ENCODE results near the gene REX1BD. TPM values are rescaled to one million over a fixed set of nuclear protein-coding genes. Genes with fewer than 3 reads are reported as not detected.

The REX1BD gene
- total and polyA plus RNA-seq, 10 of the 15 experiments (the other 5 are each of a cell fraction or from before 2014, with no cell fraction given), result 1.1 to 101 (median 35.0) TPM

DNA sequence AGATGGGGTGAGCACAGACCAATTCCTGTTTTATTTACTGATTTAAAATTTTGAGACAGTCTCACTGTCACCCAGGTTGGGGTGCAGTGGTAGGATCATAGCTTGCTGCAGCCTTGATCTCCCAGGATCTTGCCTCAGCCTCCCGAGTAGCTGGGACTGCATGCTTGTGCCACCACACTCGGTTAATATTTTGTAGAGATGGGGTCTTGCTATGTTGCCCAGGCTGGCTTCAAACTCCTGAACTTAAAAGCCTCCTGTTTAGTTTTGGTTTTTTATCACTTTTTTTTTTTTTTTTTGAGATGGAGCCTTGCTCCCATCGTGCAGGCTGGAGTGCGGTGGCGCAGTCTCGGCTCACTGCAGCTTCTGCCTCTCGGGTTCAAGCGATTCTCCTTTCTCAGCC is 12.2 kb upstream of the REX1BD start:
- TF ChIP-seq SMC3 (IDR thresholded peaks at IDR 0.05; ENCODE audit: borderline replicate concordance, low read length) (no peak), POU2F2 (IDR thresholded peaks at IDR 0.05; ENCODE audit: borderline replicate concordance, low read depth, low read length) (no peak), NFYB (IDR thresholded peaks at IDR 0.05; ENCODE audit: insufficient read depth, low read depth, low read length) (no peak), SIX5 (IDR thresholded peaks at IDR 0.05; ENCODE audit: low read depth, low read length, severe bottlenecking) (no peak), RCOR1 (conservative IDR thresholded peaks at IDR 0.05; ENCODE audit: low read depth, low read length) (no peak), HCFC1 (IDR thresholded peaks at IDR 0.05; ENCODE audit: low read length) (no peak), USF2 (IDR thresholded peaks at IDR 0.05; ENCODE audit: borderline replicate concordance, low read depth, low read length) (no peak), RAD21 (IDR thresholded peaks at IDR 0.05; ENCODE audit: insufficient read depth, low read depth, low read length) (no peak)
- TF ChIP-seq, protein P1, sequence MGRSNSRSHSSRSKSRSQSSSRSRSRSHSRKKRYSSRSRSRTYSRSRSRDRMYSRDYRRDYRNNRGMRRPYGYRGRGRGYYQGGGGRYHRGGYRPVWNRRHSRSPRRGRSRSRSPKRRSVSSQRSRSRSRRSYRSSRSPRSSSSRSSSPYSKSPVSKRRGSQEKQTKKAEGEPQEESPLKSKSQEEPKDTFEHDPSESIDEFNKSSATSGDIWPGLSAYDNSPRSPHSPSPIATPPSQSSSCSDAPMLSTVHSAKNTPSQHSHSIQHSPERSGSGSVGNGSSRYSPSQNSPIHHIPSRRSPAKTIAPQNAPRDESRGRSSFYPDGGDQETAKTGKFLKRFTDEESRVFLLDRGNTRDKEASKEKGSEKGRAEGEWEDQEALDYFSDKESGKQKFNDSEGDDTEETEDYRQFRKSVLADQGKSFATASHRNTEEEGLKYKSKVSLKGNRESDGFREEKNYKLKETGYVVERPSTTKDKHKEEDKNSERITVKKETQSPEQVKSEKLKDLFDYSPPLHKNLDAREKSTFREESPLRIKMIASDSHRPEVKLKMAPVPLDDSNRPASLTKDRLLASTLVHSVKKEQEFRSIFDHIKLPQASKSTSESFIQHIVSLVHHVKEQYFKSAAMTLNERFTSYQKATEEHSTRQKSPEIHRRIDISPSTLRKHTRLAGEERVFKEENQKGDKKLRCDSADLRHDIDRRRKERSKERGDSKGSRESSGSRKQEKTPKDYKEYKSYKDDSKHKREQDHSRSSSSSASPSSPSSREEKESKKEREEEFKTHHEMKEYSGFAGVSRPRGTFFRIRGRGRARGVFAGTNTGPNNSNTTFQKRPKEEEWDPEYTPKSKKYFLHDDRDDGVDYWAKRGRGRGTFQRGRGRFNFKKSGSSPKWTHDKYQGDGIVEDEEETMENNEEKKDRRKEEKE (IDR thresholded peaks at IDR 0.05), result no peak
- TF ChIP-seq, protein P2, sequence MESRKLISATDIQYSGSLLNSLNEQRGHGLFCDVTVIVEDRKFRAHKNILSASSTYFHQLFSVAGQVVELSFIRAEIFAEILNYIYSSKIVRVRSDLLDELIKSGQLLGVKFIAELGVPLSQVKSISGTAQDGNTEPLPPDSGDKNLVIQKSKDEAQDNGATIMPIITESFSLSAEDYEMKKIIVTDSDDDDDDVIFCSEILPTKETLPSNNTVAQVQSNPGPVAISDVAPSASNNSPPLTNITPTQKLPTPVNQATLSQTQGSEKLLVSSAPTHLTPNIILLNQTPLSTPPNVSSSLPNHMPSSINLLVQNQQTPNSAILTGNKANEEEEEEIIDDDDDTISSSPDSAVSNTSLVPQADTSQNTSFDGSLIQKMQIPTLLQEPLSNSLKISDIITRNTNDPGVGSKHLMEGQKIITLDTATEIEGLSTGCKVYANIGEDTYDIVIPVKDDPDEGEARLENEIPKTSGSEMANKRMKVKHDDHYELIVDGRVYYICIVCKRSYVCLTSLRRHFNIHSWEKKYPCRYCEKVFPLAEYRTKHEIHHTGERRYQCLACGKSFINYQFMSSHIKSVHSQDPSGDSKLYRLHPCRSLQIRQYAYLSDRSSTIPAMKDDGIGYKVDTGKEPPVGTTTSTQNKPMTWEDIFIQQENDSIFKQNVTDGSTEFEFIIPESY (IDR thresholded peaks at IDR 0.05), result no peak
- TF ChIP-seq, protein P3, sequence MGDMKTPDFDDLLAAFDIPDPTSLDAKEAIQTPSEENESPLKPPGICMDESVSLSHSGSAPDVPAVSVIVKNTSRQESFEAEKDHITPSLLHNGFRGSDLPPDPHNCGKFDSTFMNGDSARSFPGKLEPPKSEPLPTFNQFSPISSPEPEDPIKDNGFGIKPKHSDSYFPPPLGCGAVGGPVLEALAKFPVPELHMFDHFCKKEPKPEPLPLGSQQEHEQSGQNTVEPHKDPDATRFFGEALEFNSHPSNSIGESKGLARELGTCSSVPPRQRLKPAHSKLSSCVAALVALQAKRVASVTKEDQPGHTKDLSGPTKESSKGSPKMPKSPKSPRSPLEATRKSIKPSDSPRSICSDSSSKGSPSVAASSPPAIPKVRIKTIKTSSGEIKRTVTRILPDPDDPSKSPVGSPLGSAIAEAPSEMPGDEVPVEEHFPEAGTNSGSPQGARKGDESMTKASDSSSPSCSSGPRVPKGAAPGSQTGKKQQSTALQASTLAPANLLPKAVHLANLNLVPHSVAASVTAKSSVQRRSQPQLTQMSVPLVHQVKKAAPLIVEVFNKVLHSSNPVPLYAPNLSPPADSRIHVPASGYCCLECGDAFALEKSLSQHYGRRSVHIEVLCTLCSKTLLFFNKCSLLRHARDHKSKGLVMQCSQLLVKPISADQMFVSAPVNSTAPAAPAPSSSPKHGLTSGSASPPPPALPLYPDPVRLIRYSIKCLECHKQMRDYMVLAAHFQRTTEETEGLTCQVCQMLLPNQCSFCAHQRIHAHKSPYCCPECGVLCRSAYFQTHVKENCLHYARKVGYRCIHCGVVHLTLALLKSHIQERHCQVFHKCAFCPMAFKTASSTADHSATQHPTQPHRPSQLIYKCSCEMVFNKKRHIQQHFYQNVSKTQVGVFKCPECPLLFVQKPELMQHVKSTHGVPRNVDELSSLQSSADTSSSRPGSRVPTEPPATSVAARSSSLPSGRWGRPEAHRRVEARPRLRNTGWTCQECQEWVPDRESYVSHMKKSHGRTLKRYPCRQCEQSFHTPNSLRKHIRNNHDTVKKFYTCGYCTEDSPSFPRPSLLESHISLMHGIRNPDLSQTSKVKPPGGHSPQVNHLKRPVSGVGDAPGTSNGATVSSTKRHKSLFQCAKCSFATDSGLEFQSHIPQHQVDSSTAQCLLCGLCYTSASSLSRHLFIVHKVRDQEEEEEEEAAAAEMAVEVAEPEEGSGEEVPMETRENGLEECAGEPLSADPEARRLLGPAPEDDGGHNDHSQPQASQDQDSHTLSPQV (IDR thresholded peaks at IDR 0.05), result no peak
- TF ChIP-seq, protein P4, sequence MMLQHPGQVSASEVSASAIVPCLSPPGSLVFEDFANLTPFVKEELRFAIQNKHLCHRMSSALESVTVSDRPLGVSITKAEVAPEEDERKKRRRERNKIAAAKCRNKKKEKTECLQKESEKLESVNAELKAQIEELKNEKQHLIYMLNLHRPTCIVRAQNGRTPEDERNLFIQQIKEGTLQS (IDR thresholded peaks at IDR 0.05; ENCODE audit: borderline replicate concordance, extremely low read depth, low read depth, low read length), result no peak
- no peaks in the 10 kb centered on the region for H3K27me3 ChIP-seq (replicated peaks in 1 of 2; ENCODE audit: control insufficient read depth in 2 of 2, insufficient read depth in 2 of 2, low read length in 1 of 2)
- DNase-seq (ENCODE audit: low read depth, low spot score) (no peak), FAIRE-seq (no peak), ATAC-seq (no peak)
- peaks cover 8% of the 10 kb centered on the region; the same call in 1 of the 2 replicates for H4K20me1 ChIP-seq (ENCODE audit: control insufficient read depth, insufficient read depth)
- no peaks in the 10 kb centered on the region for H3K9me3 ChIP-seq (replicated peaks; ENCODE audit: control insufficient read depth, insufficient read depth, low read length)
- peaks cover 21% of the 10 kb centered on the region for H3K79me2 ChIP-seq (ENCODE audit: control insufficient read depth, insufficient read depth, low read length)
- ChIA-PET CTCF (interaction anchor here (1.2 to 1.5 kb wide), 2 partner anchors 10 to 12 kb away, joined by 3 to 4 read pairs; no protein-coding TSS in a partner anchor), RAD21 (ENCODE audit: unreplicated experiment) (no interaction called here), SMC1A (ENCODE audit: uncharacterized antibody, unreplicated experiment) (interaction anchor here (1.1 to 1.5 kb wide), 2 partner anchors 10 to 13 kb away, joined by 3 to 5 read pairs; partner anchors contain the start of gene REX1BD), POLR2A (interaction anchor here (1.5 kb wide), 2 partner anchors 10 to 19 kb away, joined by 3 read pairs; partner anchors contain the start of gene KXD1)
- BruUV-seq (replicated peaks), result no TSS peak
- peaks cover 11 to 21% of the 10 kb centered on the region in 2 experiments; a peak in 3 of 4 replicates for H3K36me3 ChIP-seq (ENCODE audit: control insufficient read depth in 2 of 2, insufficient read depth in 2 of 2, low read length in 1 of 2)
- intact Hi-C loops (cut with micrococcal nuclease; ENCODE audit: unreplicated experiment), result no loop called here
- no peak overlapping the region for H3K9ac ChIP-seq (ENCODE audit: control insufficient read depth, insufficient read depth, low read length)
- in situ Hi-C loops (cut with MboI), result no loop called here
- H2AFZ ChIP-seq (ENCODE audit: control insufficient read depth, low read depth, low read length), result no peak overlapping the region
- peaks cover 11% of the 10 kb centered on the region; the same call in 1 of the 2 replicates for H3K4me1 ChIP-seq (ENCODE audit: control insufficient read depth, insufficient read depth, low read length)
- no peak overlapping the region for H3K4me2 ChIP-seq (ENCODE audit: control insufficient read depth, insufficient read depth)
- H3K27ac ChIP-seq (ENCODE audit: control insufficient read depth, insufficient read depth), result no peak overlapping the region
- 95% methylated on average over 4 of the region's 8 CpGs for WGBS (ENCODE audit: insufficient coverage, insufficient replicate concordance, low lambda C conversion rate, missing lambda C conversion rate)
- no peak overlapping the region for H3K4me3 ChIP-seq

All from GM12878 (cell line).